Naive thymus-derived CD4-positive, alpha-beta T cell (primary cell): Measurements from ENCODE around the gene CLCNKB. TPM values are rescaled to one million over a fixed set of nuclear protein-coding genes. Genes with fewer than 3 reads are reported as not detected.

Experiments
- ATAC-seq: fragments of 150-1000 bp; cut with Tn5 transposase; 2 replicates; pipeline ENCODE4 v1.10.0; 2021; ENCODE audit warnings: mild to moderate bottlenecking, moderate library complexity
- CTCF ChIA-PET: fragments of 350-600 bp; sonication (Branson Sonifier 250); formaldehyde crosslinking; loops from one replicate; lab custom pipeline; 2021; ENCODE audit warnings: antibody characterized with exemption; lab: Charles Lee
- POLR2A ChIA-PET: fragments of 350-600 bp; sonication (Branson Sonifier 250); formaldehyde crosslinking; loops from one replicate; lab custom pipeline; 2021; ENCODE audit warnings: antibody characterized with exemption, inconsistent platforms; lab: Charles Lee
- DNase-seq, 9 donors: peaks; one replicate each; pipeline versions ENCODE4 v3.0.0 to v3.0.0-alpha.2; 2020 to 2022; ENCODE audit warnings: mixed read lengths in 1 of 9
- H3K27ac ChIP-seq: one replicate; pipeline ENCODE4 v1.7.0; 2013; ENCODE audit warnings: mild to moderate bottlenecking, low read depth, low read length, moderate library complexity
- H3K27me3 ChIP-seq, 2 donors: one replicate each; pipeline ENCODE4 v1.7.0; 2013; ENCODE audit warnings: low read length in 2 of 2, mild to moderate bottlenecking in 2 of 2, moderate library complexity in 2 of 2; ENCODE audit not compliant: control insufficient read depth in 2 of 2, insufficient read depth in 2 of 2
- H3K36me3 ChIP-seq, 3 experiments: 1 replicate in 2 of 3; 2 replicates in 1 of 3; pipeline ENCODE4 v1.7.0; 2013; ENCODE audit warnings: low read length in 3 of 3, mild to moderate bottlenecking in 3 of 3, moderate library complexity in 1 of 3; ENCODE audit not compliant: insufficient read depth in 3 of 3, control insufficient read depth in 2 of 3
- H3K4me1 ChIP-seq, 2 donors: one replicate each; pipeline ENCODE4 v1.7.0; 2013; ENCODE audit warnings: low read length in 2 of 2, mild to moderate bottlenecking in 2 of 2, moderate library complexity in 1 of 2; ENCODE audit not compliant: control insufficient read depth in 2 of 2, insufficient read depth in 2 of 2
- H3K4me3 ChIP-seq: 2 replicates; pipeline ENCODE4 v1.7.0; 2013; ENCODE audit warnings: mild to moderate bottlenecking, low read length
- H3K9me3 ChIP-seq, 3 experiments: 1 replicate in 2 of 3; 2 replicates in 1 of 3; pipeline ENCODE4 v1.7.0; 2013; ENCODE audit warnings: low read length in 3 of 3; ENCODE audit not compliant: control insufficient read depth in 2 of 3
- H3K27ac Mint-ChIP-seq, 9 donors: one replicate each; pipeline ENCODE4 v1.8.0; 2020 to 2022; ENCODE audit warnings: mixed read lengths in 9 of 9, mild to moderate bottlenecking in 8 of 9, moderate library complexity in 5 of 9, inconsistent platforms in 2 of 9
- H3K27me3 Mint-ChIP-seq, 5 donors: one replicate each; pipeline ENCODE4 v1.8.0; 2021 to 2022; ENCODE audit warnings: mixed read lengths in 5 of 5, mild to moderate bottlenecking in 1 of 5
- H3K36me3 Mint-ChIP-seq, 5 donors: one replicate each; pipeline ENCODE4 v1.8.0; 2020 to 2022; ENCODE audit warnings: mixed read lengths in 5 of 5, mild to moderate bottlenecking in 3 of 5, inconsistent platforms in 1 of 5
- H3K4me1 Mint-ChIP-seq, 7 donors: one replicate each; pipeline ENCODE4 v1.8.0; 2020 to 2022; ENCODE audit warnings: mixed read lengths in 7 of 7, mild to moderate bottlenecking in 3 of 7, inconsistent platforms in 1 of 7
- H3K4me3 Mint-ChIP-seq, 10 donors: one replicate each; pipeline ENCODE4 v1.8.0; 2020 to 2022; ENCODE audit warnings: mild to moderate bottlenecking in 10 of 10, mixed read lengths in 10 of 10, moderate library complexity in 6 of 10, inconsistent platforms in 2 of 10
- H3K9me3 Mint-ChIP-seq, 11 donors: one replicate each; pipeline ENCODE4 v1.8.0; 2020 to 2022; ENCODE audit warnings: mixed read lengths in 11 of 11, mild to moderate bottlenecking in 4 of 11, inconsistent platforms in 1 of 11, moderate library complexity in 1 of 11
- intact Hi-C, 2 donors: fragments of 100-400 bp; cut with micrococcal nuclease; formaldehyde crosslinking; loops; one replicate each; pipeline ENCODE4 v1.15.1; 2023
- polyA plus RNA-seq, 2 donors: library from polyadenylated mRNA; unstranded; fragments of 300-500 nt; fragmentation: Illumina TruSeq; gene quantifications; one replicate each; pipeline ENCODE4 v1.2.3, GENCODE V29; 2021
- total RNA-seq, 6 experiments: library from RNA in 5 of 6; stranded (reverse) in 5 of 6; gene quantifications; 1 replicate in 5 of 6; 2 replicates in 1 of 6; pipeline ENCODE4 v1.2.3 and lab custom pipeline; 2021 to 2026

The CLCNKB gene
- total and polyA plus RNA-seq, 7 experiments from 2014 or later: not detected

DNA sequence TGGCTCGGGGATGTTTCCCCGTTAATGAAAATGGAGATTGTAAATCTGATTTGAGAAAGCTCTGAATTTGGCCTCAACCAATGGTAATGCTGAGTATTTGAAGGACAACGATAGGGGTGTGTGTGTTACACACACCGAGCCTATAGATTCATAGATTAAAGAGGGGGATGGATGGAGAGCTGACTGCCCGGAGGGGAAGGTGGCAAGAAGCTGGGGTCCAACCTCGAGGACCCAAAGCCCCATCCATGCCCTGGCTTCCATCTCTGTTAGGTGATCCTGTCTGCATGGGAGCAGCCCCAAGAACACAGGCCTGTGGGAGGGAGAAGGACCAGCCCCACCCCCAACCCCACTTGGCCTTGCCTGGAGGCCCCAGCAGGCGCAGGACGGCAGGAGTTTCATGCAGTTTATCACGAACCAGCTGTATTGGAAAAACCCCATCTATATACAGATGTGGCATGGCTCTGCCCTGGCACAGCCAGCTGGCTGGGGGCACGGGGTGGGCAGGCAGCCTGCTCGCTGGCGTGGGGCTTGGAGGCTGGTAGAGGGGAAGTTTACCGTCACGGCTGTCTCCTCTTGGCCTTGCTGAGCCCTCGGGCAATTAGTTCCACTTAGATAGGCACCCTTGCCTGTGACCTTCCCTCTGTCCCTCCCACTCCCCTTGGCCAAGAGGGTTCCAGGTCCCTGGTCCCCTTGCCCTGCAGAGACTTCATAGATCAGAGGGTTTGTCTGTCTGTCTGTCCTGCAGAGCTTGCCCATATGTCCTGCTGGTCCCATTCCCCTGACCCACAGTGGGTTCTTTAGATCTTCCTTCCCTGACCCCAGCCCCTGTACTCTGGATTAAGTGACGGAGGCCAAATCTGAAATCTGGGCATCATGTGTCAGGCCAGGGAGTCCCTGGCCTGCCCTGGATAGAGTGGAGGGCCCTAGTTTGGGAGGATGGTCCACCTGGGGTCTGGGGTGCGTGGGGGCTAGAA lies 28.8 kb upstream of the CLCNKB start:
- H3K27ac ChIP-seq: no peak overlapping the region
- Mint-ChIP-seq H3K27ac (peak overlapping the region in 2 of 9 donors; percentile 50 to 84), H3K4me3 (peak overlapping the region in 2 of 10 donors; percentile 8 to 29)

GRCh38 chr1:16015491-16015890 lies 28.1 kb upstream of the CLCNKB start:
- intact Hi-C loops: no loop called here
- Histone ChIP-seq H3K9me3 (no peaks in the 10 kb centered on the region), H3K27ac (no peak overlapping the region), H3K4me3 (no peak overlapping the region), H3K27me3 (no peaks in the 10 kb centered on the region), H3K36me3 (no peaks in the 10 kb centered on the region), H3K4me1 (peaks cover 0 to 6% of the 10 kb centered on the region in 2 donors)
- DNase-seq (no peak), ATAC-seq (no peak)
- Mint-ChIP-seq H3K4me1 (peaks cover 0 to 8% (median 5%) of the 10 kb centered on the region in 7 donors), H3K9me3 (peaks cover 0 to 2% (median 0%) of the 10 kb centered on the region in 11 donors), H3K27me3 (peaks cover 0 to 11% (median 0%) of the 10 kb centered on the region in 5 donors), H3K4me3 (no peak overlapping the region), H3K27ac (no peak overlapping the region), H3K36me3 (no peaks in the 10 kb centered on the region)
- POLR2A ChIA-PET: no interaction called here
- CTCF ChIA-PET: no interaction called here

More for the DNA sequence above, 28.8 kb upstream of the CLCNKB start:
- peaks cover 0 to 6% of the 10 kb centered on the region in 2 donors for H3K4me1 ChIP-seq
- Mint-ChIP-seq H3K36me3 (no peaks in the 10 kb centered on the region), H3K27me3 (peaks cover 0 to 11% (median 0%) of the 10 kb centered on the region in 5 donors), H3K9me3 (peaks cover 0 to 2% (median 0%) of the 10 kb centered on the region in 11 donors), H3K4me1 (peaks cover 0 to 8% (median 5%) of the 10 kb centered on the region in 7 donors)
- POLR2A ChIA-PET: no interaction called here
- no peaks in the 10 kb centered on the region for H3K36me3 ChIP-seq
- intact Hi-C loops: no loop called here
- DNase-seq: no peak
- CTCF ChIA-PET: interaction anchor here (0.6 kb wide), 1 partner anchor 67 kb away, joined by 3 read pairs; no protein-coding TSS in a partner anchor
- no peak for ATAC-seq
- H3K9me3 ChIP-seq: no peaks in the 10 kb centered on the region
- H3K27me3 ChIP-seq: no peaks in the 10 kb centered on the region
- no peak overlapping the region for H3K4me3 ChIP-seq

DNA sequence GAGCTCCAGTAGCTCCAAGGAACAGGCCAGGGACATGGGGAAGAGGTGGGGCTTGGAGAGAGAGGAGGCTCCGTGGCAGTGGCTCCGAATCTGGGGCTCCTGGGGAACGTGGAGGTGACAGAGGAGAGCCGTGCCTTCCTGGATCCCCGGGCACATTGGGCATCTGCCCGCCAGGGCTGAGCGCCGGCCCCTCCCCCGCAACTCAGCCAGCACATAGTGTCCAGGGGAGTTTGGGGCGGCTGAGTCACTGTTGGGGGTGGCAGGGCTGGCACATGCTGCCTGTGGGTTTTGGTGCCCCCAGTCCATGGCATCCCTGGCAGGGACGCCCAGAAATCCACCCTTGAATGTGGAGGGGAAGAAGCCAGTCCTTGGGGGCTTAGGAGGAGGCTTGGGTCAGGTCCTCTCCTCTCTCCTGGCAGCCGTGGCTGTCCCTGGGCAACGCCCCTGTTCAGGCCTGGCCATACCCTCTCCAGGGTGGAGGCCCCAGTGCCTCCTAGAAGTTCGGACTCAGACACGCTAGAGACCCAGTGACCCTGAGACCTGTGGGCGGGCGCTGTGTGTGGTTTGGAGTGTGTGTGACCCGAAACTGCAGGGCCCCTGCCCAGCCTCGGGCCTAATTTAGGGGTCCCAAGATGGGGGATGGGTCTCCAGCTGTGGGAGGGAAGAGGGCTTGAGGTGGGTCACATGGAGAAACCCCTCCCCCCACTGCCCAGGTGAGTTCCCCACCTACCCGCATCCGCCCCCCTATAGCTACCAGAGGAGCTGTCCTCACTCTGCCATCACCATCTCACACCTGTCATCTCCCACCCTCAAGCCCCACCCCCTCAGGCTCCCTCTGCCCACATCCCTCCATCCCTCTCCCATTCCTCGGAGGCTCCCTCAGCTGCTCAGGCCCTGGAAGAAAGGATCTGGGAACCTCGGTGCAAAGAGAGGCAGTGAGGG lies 27.4 kb upstream of the CLCNKB start:
- Mint-ChIP-seq H3K27me3 (peaks cover 0 to 8% (median 0%) of the 10 kb centered on the region in 5 donors), H3K4me3 (no peak overlapping the region), H3K27ac (no peak overlapping the region), H3K36me3 (no peaks in the 10 kb centered on the region), H3K9me3 (peaks cover 0 to 2% (median 0%) of the 10 kb centered on the region in 11 donors), H3K4me1 (peaks cover 0 to 8% (median 5%) of the 10 kb centered on the region in 7 donors)
- Histone ChIP-seq H3K36me3 (no peaks in the 10 kb centered on the region), H3K4me3 (no peak overlapping the region), H3K9me3 (no peaks in the 10 kb centered on the region), H3K4me1 (peaks cover 0 to 6% of the 10 kb centered on the region in 2 donors), H3K27me3 (no peaks in the 10 kb centered on the region), H3K27ac (no peak overlapping the region)
- intact Hi-C loops: no loop called here
- CTCF ChIA-PET: no interaction called here
- ATAC-seq: no peak
- DNase-seq: no peak
- POLR2A ChIA-PET: interaction anchor here (0.6 kb wide), 1 partner anchor 82 kb away, joined by 3 read pairs; no protein-coding TSS in a partner anchor

GRCh38 chr1:16017076-16017460 lies 26.5 kb upstream of the CLCNKB start:
- peaks cover 0 to 6% of the 10 kb centered on the region in 2 donors for H3K4me1 ChIP-seq
- no peaks in the 10 kb centered on the region for H3K9me3 ChIP-seq
- ChIA-PET POLR2A (interaction anchor here (0.6 kb wide), 1 partner anchor 82 kb away, joined by 3 read pairs; no protein-coding TSS in a partner anchor), CTCF (no interaction called here)
- Mint-ChIP-seq H3K4me1 (peaks cover 0 to 8% (median 5%) of the 10 kb centered on the region in 7 donors), H3K27me3 (peaks cover 0 to 7% (median 0%) of the 10 kb centered on the region in 5 donors), H3K36me3 (no peaks in the 10 kb centered on the region), H3K9me3 (peaks cover 0 to 2% (median 0%) of the 10 kb centered on the region in 11 donors), H3K4me3 (no peak overlapping the region), H3K27ac (no peak overlapping the region)
- no peaks in the 10 kb centered on the region for H3K27me3 ChIP-seq
- no peak for ATAC-seq
- no peak overlapping the region for H3K4me3 ChIP-seq
- intact Hi-C loops: no loop called here
- H3K36me3 ChIP-seq: no peaks in the 10 kb centered on the region
- DNase-seq: no peak
- H3K27ac ChIP-seq: no peak overlapping the region

DNA sequence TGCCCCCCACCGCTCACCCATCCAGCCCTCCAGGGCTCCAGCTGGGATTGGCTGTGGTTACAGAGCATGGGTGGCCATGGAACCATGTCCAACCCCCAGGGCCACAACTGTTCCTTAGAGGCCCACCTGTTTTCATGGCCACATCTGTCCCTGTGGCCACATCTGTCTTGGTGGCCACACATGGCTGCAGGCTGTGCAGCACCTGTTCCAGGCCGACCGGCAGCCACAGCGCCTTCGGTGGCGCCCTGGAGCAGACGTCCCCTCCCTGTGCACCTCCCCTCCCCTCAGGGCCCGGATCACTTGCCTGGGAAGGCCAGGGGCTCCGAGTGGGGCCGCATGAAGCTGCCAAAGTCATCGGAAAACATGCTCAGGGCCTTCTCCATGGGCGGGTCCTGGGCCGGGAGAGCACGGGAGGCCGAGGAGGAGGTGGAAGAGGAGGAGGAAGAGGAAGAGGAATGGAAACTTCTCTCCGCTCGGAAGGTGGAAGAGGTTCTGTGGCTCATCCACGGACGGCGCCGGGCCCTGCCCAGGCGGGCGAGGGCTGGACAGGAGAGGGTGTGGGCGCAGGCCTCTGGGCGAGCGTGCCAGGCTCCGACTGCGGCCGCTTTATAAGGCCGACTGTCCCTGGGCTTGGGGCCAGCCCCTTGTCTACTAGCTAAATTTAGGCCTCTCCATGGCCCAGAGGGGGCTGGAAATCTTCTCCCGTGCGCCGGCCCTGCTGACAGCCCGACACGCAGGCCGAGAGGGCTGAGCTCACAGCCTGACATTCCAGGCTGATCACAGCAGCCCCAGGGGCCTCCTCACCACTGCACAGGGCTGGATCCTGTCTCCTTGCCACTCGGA lies 25.9 kb upstream of the CLCNKB start, which contains the start of gene HSPB7:
TSS of gene HSPB7 (minus strand) at position 583 of the 843 bp plus-strand sequence. CDS start at position 503, 80 bp downstream.
- Mint-ChIP-seq H3K27ac (no peak within 1 kb of the TSS), H3K4me3 (no peak within 1 kb of the TSS), H3K36me3 (no peaks in the 10 kb centered on the region), H3K9me3 (peaks cover 0 to 2% (median 0%) of the 10 kb centered on the region in 11 donors), H3K27me3 (peaks cover 0 to 7% (median 0%) of the 10 kb centered on the region in 5 donors), H3K4me1 (peaks cover 0 to 2% (median 0%) of the 10 kb centered on the region in 7 donors)
- ATAC-seq (no peak), DNase-seq (no peak)
- Histone ChIP-seq H3K4me1 (peaks cover 0 to 2% of the 10 kb centered on the region in 2 donors), H3K9me3 (no peaks in the 10 kb centered on the region), H3K27ac (no peak within 1 kb of the TSS), H3K27me3 (no peaks in the 10 kb centered on the region), H3K4me3 (no peak within 1 kb of the TSS), H3K36me3 (no peaks in the 10 kb centered on the region)
- intact Hi-C loops: no loop called here
- CTCF ChIA-PET: no interaction called here
- POLR2A ChIA-PET: interaction anchor here (0.5 kb wide), 1 partner anchor 916 kb away, joined by 3 read pairs; no protein-coding TSS in a partner anchor
